K562 (cell line): ENCODE data around the gene FAM124B.

ENCODE experiments used
- ARID3A ChIP-seq: IDR thresholded peaks from 2 replicates; pipeline ENCODE4 v1.6.1; 2012; ENCODE audit warnings: low read depth, low read length, improper control_type of control experiment, borderline replicate concordance
- CBX3 ChIP-seq, 2 experiments: IDR thresholded peaks; 1 replicate in 1 of 2; 2 replicates in 1 of 2; pipeline ENCODE4 v1.6.1; 2012; ENCODE audit warnings: inconsistent platforms in 2 of 2, low read length in 2 of 2, borderline replicate concordance in 1 of 2, control low read depth in 1 of 2
- CTCF ChIP-seq, 3 experiments: IDR thresholded peaks in 2 of 3; conservative IDR thresholded peaks in 1 of 3; 2 replicates each; pipeline ENCODE4 v1.5.1; 2011 to 2012; ENCODE audit warnings: low read length in 3 of 3, mild to moderate bottlenecking in 3 of 3, control low read depth in 2 of 3, improper control_type of control experiment in 1 of 3, inconsistent platforms in 1 of 3, low read depth in 1 of 3, mixed read lengths in 1 of 3, moderate library complexity in 1 of 3; ENCODE audit not compliant: insufficient read depth in 2 of 3
- FOS ChIP-seq: IDR thresholded peaks from 3 replicates; pipeline ENCODE4 v1.6.1; 2011; ENCODE audit not compliant: insufficient read length; ENCODE audit errors: extremely low read depth
- MAX ChIP-seq: sonication (generic); formaldehyde crosslinking; IDR thresholded peaks from 2 replicates; pipeline ENCODE4 v1.9.0; 2022; ENCODE audit warnings: mild to moderate bottlenecking, missing genetic modification reagents
- ZBTB43 ChIP-seq: sonication (generic); formaldehyde crosslinking; IDR thresholded peaks from 2 replicates; pipeline ENCODE4 v1.8.0; 2023; ENCODE audit warnings: mild to moderate bottlenecking, missing genetic modification reagents

GRCh38 chr2:224363281-224363680 is 38.6 kb downstream of the FAM124B start:
- TF ChIP-seq MAX (no peak), CTCF (IDR thresholded peaks at IDR 0.05 in 2 of 3, conservative IDR thresholded peaks at IDR 0.05 in 1 of 3; ENCODE audit: insufficient read depth in 2 of 3, low read depth in 1 of 3, low read length in 3 of 3) (peak in 1 of 3 experiments; percentile 5; a peak in 1 of 6 replicates), CBX3 (IDR thresholded peaks at IDR 0.05; ENCODE audit: borderline replicate concordance in 1 of 2, low read length in 2 of 2) (no peak), ARID3A (no peak), ZBTB43 (CRISPR knock-in tag) (no peak), FOS (no peak)
